Lung microvascular endothelial cell (primary cell): ENCODE data around the gene C2CD4D. TPM values are rescaled to one million over a fixed set of nuclear protein-coding genes. Genes with fewer than 3 reads are reported as not detected.
"Not testable (repeated sequence)": the region's sequence is repeated elsewhere in the genome, so short reads cannot be mapped to it uniquely, and the experiment has no call there.

Source experiments
- DNase-seq, 2 donors: peaks; one replicate each; pipeline versions ENCODE4 v3.0.0 to v3.0.0-alpha.2; 2010; ENCODE audit warnings: low read depth in 2 of 2
- total RNA-seq: library from RNA; depleted of rRNA; stranded (reverse); fragments of >200 nt; gene quantifications from 2 replicates; pipeline ENCODE4 v1.2.1, GENCODE V29; 2014

C2CD4D gene
- total RNA-seq: under 0.01 and 0.20 TPM in 2 replicates

DNA sequence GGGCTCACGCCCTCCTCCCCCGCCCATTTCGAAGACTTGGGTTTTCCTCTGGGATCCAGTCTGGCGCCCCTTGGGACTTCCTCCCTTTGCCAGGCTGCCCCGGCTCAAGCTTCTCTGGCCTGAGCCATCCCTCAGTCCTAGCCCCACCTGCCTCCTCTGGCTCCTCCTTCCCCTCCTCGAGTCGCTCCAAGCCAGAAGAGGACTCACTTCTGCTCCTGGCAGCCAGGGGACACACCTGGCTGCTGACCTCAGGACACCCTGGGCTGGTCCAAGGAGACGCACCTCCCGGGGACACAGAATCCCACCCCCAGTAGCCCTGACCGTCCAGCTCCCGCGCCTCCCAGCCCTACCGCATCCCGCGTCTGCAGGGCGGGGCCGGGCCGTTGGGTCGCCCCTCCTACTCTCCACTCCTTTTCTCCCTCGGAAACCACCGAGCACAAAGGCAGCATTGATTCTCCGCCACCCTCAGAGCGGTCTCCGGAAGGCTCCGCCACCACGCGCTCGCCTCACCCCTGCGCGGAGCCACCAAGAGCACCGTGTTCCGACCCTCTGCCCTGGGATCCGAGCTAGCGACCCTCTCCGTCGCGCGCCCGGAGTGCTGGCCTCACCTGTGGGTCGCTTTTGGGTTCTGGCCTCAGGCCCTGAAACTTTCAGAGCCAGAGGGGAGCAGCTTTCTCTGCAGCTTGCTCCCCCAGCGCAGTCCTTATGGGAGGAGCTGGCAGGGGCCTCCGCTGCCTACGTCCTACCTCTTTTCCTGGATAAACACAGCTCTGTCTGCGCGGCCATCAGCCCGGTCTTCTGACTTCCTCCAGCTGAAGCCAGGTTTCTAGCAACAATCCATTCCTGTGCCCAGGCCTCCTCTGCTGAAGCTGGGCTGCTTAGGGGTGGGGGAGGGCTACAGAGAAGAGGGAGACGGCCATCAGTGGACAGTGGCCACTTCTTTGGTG is at the start of gene C2CD4D:
C2CD4D (minus strand) TSS at position 364 of the 947 bp plus-strand sequence. CDS start 831 bp downstream, outside the sequence.
- DNase-seq: peak in 1 of 2 donors; percentile 63

DNA sequence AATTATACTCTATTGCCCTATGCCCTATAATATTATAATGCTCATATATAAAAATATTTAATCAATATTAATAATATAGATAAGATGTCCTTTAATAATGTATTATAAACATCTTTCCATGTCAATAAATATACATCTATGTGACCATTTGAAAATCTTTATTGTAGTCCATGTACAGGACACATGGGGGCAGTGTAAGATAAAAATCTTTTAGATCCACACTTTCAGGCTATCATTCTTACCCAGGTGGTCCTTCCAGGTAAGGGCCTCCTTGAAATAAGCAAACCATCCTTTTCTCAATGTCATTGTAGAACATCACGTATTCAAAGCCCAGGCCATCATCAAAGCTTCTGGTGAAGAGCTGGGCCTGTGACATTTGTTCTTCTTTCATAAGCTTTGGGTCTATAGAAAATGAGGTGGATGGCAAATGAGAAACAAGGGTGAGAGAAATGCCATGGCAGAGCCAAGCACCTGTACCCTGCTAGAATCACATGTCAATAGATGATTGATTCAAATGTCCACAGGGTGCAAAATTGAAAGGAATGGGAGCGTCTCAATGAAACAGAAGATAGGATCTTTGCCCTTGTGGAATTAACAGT is 49.5 kb upstream of the C2CD4D start:
- peak; percentile 38 to 55 for DNase-seq

DNA sequence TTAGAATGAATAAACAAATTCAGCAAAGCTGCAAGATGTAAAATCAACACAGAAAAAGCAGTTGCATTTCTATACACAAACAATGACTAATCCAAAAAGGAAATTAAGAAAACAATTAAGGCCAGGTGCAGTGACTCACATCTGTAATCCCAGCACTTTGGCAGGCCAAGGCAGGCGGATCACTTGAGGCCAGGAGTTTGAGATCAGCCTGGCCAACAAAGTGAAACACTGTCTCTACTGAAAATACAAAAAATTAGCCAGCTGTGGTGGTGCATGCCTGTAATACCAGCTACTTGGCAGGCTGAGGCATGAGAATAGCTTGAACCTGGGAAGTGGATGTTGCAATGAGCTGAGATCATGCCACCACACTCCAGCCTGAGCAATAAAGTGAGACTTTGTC is 47.4 kb upstream of the C2CD4D start:
- DNase-seq: peak in 1 of 2 donors; percentile 77

DNA sequence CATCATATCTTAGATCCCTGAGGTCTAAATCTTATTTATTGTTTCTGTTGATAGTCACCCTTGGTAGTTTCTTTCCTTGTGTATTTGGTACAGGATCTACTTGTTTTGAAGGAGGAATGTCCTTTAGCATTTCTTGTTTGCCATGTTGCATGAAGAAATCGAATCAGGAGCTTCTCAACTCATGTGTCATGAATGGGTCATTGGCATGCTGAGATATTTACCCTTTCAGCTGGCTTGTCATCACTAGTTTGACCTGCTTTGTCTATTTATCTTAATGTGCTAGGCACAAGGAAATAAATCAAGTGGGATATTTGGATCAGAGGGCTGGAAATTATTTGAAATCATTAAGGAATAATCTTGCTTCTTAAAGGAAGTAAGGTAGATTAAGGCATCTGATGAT is 45.9 kb upstream of the C2CD4D start:
- DNase-seq: no peak

DNA sequence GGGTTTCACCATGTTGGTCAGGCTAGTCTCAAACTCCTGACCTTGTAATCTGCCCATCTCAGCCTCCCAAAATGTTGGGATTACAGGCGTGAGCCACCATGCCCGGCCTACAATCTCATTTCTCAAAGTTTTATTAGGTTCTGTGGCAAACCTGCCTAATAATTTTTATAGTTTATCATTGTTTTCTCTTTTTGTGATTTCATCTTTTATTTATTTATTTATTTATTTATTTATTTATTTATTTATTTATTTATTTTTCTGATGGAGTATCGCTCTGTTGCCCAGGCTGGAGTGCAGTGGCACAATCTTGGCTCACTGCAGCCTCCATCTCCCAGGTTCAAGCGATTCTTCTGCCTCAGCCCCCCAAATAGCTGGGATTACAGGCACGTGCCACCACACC is 45.3 kb upstream of the C2CD4D start:
- DNase-seq: not testable (repeated sequence)

DNA sequence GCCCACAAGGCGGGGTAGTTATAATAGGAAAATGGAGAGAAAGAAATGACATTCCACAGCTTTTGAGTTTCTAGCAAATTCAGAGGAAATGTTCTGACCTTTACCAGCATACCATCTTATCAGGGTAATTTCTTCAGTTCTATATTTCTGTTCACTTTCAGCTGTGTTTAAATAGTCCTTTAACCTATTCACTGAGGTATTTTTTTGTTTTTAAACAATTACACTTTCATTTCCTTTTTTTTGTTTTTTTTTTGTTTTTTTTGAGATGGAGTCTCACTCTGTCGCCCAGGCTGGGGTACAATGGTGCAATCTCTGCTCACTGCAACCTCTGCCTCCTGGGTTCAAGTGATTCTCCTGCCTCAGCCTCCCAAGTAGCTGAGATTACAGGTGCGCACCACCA is 44.8 kb upstream of the C2CD4D start:
- DNase-seq: not testable (repeated sequence)

DNA sequence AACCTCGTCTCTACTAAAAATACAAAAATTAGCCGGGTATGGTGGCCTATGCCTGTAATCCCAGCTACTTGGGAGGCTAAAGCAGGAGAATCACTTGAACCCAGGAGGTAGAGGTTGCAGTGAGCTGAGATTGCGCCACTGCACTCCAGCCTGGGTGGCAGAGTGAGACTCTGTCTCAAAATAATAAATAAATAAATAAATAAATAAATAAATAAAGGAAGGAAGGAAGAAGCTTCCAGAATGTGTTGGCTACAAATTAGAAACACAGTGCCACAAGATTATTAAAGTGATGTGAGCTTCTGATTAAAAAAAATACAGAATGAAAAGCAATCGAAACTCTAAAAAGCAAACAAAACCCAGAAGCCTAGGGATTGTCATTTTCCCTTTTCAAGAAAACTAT is 44.3 kb upstream of the C2CD4D start:
- not testable (repeated sequence) for DNase-seq

DNA sequence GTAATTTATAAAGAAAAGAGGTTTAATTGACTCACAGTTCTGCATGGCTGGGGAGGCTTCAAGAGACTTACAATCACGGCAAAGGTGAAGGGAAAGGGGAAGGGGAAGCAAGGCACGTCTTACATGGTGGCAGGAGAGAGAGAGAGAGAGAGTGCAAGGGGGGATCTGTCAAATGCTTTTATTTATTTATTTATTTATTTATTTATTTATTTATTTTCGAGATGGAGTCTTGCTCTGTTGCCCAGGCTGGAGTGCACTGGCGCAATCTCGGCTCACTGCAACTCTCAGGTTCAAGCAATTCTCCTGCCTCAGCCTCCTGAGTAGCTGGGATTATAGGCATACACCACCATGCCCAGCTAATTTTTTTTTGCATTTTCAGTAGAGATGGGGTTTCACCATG is 43.3 kb upstream of the C2CD4D start:
- not testable (repeated sequence) for DNase-seq

DNA sequence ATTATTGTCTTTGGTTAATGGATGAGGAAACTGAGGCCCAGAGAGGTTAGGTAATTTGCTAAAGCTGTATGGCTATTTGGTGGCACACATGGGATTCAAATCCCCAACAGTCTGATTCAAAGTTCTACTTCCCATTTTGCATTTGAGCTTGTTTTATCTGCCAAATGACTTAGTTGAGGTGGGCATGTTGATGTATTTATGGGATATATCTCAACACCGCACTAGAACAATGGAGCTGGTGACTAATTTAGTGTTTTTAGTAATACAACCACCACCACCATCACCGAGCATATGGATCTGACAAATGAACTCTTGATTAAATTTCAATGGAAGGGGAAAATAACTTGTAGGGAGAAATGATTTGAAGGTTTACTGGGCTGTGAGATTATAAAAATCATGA is 42.8 kb upstream of the C2CD4D start:
- peak in 1 of 2 donors; percentile 82 for DNase-seq

DNA sequence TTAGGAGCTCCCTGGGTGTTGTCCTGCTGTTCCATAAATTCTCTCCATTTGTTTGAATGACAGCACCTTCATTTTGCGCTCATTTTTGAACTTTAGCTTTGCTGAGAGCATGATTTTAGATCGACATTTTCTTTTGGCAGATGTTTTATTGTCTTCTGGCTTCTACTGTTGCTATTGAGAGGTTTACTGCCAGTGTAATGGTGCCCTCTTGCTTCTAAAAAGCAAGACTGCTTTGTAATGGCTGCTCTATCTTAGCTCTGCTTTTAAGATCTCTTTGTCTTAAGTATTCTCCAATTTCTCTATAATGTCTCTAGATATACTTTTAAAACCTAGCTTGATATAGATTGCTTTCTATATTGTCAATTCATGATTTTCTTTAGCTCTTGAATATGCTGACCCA is 41.9 kb upstream of the C2CD4D start:
- DNase-seq: peak in 1 of 2 donors; percentile 55

DNA sequence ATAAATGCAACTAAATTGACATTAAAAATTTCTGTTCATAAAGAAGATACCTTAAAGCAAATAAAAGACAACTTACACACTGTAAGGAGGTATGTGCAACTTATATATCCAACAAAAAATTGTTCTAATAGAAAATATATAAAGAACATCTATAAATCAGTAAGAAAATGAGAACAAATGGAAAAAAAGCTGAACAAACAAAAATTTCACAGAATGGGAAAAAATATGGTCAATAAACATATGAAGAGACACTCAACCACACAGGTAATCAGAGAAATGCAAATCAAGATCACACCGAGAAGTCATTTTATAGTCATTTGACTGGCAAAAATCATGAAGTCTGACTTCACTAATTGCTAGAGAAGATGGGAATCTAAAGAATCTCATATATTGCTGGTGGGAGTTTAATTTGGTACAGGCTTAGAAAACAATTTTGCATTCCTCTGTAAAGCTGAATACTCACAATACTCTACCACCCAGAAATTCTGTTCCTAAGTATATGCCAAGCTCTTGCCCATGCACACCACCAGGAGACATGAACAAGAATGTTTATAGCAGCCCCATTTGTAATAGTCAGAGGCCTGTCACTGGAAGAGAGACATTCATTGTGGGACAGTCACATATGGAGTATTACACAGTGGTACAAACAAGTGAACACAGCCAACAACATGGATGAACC is 35.9 kb upstream of the C2CD4D start:
- no peak for DNase-seq

DNA sequence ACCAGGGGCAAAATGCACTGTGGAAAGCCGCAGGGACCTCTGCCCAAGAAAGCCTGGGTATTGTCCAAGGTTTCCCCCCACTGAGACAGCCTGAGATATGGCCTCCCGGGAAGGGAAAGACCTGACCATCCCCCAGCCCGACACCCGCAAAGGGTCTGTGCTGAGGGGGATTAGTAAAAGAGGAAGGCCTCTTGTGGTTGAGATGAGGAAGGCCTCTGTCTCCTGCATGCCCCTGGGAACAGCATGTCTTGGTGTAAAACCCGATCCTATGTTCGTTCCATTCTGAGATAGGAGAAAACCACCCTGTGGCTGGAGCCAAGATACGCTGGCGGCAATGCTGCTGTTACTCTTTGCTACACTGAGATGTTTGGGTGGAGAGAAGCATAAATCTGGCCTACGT is 33.2 kb upstream of the C2CD4D start:
- DNase-seq: not testable (repeated sequence)

DNA sequence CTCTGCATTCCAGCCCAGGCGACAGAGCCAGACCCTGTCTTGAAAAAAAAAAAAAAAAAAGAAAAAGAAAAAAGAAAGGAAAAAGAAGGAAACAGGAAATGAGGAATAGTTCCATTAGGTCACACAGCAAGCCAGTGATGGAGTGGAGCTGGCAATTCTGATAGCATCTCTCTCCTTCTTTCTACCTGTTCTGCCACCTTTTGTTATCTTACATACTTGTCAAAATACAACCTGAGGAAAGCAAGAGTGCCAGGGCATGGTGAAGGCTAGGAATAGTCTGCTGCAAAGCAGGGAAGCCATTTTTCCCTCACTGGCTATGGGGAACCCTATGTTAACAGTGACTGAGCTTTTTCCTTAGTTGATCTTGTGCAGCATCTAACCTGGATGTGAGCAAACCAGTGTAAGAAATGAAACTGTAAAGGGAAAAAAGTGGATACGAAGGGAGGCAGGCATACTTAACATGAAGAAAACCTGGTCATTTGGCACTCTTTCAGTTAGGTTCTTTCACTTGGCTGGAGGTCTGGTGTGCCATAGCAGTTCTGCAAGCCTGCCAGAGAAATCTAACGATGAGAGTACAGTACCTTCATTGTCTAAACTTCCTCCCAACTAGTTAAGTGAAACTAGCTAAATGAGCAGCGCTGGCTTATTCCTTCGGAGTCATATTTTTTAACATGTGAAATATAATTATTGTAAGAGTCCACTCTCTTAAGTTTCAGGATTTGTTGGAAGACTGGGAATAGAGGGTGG is 31.8 kb upstream of the C2CD4D start:
- no peak for DNase-seq

DNA sequence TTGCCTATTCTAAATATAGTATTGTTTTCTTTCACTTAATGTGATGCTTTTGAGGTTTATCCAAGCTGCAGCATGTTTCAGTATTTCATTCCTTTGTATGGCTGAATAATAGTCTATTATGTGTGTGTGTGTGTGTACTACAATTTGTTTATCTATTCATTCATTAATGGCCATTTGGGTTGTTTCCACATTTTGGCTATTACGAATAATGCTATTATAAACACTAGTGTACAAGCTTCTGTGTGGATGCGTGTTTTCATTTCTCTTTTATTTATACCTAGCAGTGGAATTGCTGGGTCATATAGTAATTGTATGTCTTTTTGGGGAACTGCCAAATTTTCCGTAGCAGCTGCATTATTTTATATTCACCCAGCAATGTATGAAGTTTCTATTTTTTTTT is 28.9 kb upstream of the C2CD4D start:
- DNase-seq: peak in 1 of 2 donors; percentile 47

DNA sequence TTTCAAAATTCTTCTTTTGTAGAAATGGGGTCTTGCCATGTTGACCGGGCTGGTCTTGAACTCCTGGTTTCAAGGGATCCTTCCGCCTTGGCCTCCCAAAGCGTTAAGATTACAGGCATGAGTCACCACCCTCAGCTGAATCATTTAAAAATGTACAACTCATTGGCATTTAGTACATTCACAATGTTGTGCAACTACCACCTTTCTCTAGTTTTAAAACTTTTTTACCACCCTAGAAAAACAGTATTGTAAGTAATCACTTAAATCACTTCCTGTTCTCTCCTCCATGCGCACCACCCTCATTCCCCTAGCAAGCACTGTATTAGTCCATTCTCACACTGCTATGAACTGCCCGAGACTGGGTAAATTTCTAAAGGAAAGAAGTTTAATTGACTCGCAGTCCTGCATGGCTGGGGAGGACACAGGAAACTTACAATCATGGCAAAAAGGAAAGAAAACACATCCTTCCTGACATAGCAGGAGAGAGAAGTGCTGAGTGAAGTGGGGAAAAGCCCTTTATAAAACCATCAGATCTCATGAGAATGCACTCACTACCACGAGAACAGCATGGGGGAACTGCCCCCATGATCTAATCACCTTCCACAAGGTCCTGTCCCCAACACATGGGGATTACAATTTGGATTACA is 28.3 kb upstream of the C2CD4D start:
- DNase-seq: peak; percentile 56 to 94

DNA sequence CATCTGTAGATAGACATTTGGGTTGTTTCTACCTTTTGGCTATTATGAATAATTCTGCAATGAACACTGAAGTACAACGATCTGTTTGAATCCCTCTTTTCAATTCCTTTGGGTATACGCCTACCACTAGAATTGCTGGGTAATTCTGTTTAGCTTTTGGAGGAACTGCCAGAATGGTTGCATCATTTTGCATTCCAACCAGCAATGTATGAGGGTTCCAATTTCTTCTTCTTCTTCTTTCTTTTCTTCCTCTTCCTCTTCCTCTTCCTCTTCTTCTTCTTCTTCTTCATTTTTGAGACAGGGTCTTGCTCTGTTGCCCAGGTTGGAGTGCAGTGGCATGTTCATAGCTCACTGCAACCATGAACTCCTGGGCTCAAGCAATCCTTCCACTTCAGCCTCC is 27.7 kb upstream of the C2CD4D start:
- no peak for DNase-seq

DNA sequence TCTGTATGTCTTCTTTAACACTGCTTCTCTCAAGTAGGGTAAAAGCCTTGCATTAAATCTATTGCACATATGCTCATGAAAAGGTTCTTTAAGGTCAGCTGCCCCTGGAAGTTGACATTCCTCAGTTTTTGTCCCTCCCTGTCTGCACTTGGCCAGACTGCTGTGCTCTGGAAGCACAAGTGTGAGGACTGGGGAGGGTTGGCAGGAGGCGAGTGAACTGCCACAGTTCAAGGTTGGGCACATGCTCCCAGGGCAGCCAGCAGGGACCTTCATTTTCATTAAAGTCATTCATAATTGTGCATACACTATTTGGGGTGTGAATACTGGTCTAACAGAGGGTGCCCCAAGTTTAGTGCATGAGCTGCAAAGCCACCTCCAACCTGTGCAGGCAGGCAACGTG is 24.8 kb upstream of the C2CD4D start:
- DNase-seq: no peak

DNA sequence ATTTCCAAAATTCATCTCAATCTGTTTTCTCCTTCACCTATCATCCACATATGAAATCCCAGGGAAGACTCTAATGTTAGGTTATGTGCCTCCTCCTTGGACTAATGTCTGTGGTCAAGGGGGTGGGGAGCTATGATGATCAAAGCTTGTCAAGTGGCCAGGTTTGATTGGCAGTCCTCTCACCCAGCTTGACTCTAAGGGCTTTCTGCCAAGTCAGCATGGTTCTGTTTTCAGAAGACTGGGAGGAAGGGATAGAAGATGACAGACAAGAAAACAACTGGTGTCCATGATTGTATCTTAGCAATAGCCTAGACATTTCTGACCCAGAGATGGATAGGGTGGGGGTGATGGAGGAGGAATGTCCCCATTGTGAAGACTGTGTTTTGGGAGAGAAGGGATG is 23.0 kb upstream of the C2CD4D start:
- DNase-seq: no peak

DNA sequence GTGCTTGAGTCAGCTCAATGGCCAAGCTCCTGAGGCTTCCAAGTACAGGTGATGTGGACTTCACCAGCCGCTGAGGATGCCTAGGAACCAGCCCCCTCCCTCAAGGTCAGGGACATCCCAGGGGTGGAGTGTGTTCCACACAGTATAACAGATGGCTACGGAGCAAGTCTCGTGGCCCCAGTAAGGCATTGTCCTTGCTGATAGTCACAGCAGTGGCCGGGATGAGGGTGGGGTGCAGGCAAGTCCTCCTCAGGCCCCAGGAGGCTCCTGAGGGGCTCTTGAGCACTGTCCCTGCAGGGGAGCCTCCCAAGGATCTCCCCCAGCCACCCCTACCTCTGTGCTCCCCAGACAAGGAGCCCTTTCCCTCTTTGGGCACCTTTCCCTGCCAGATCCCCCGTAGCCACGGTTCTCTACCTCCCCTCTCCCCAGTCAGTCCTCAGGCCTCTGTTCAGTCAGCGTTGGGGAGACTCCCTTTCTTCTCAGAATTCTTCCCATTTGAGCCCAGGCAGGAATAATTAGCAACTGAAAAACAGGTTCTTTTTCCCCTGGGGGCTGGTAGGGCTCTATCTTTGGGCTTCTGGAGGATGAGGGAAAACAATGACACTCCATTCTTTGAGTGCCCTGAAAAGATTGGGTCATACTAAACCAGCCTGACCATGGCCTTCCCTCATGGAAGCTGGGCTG is 21.0 kb upstream of the C2CD4D start:
- no peak for DNase-seq

DNA sequence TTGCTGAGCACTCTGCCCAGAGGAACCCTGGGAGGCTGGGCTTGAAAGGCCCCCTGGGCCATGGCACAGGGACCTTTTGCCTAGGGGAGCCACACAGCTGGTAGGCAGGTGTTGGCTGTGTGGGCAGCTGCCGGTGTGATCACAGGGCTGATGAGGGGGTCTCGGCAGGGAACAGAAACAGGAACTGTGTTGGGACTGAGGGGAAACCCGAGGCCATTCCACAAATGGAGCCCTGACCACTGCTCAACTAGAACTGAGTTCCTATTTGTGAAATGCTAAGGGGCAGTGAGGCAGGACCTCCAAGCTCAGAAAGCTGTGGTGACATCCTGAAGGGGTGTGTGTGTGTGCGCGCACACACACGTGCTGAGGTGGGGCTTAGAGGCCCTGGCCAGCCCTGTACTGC is 20.3 kb upstream of the C2CD4D start:
- no peak for DNase-seq
